SK-N-SH (cell line): Measurements from ENCODE around the gene TMEM88. TPM values are rescaled to one million over a fixed set of nuclear protein-coding genes. Genes with fewer than 3 reads are reported as not detected.

Source experiments
- CTCF ChIA-PET: fragments of 300-600, 350-600 bp; formaldehyde crosslinking; extraction: SDS; loops from one replicate; lab custom pipeline; 2021; lab: Yijun Ruan, JAX
- POLR2A ChIA-PET: fragments of 350-600 bp; sonication (Branson Sonifier 250); formaldehyde crosslinking; extraction: SDS; loops from one replicate; lab custom pipeline; 2020; ENCODE audit warnings: antibody characterized with exemption, inconsistent platforms; lab: Yijun Ruan, JAX
- DNase-seq: peaks from one replicate; pipeline ENCODE4 v3.0.0; 2012
- H2AFZ ChIP-seq: fragments of 200-600 bp; sonication (generic); 2 replicates; pipeline ENCODE4 v1.8.1; 2016; ENCODE audit warnings: antibody characterized with exemption, mild to moderate bottlenecking, low read depth
- H3F3A ChIP-seq: fragments of 200-600 bp; sonication (generic); replicated peaks from 2 replicates; pipeline ENCODE3; 2016; ENCODE audit warnings: antibody characterized with exemption, mild to moderate bottlenecking; ENCODE audit not compliant: insufficient read depth
- H3K27ac ChIP-seq, 2 experiments: fragments of 200-500 bp in 1 of 2; fragments of 200-600 bp in 1 of 2; sonication (Bioruptor generic) in 1 of 2; sonication (generic), shearing (Covaris generic) in 1 of 2; 2 replicates each; pipeline versions ENCODE4 v1.5.1 to v1.6.1; 2014 to 2016; ENCODE audit warnings: low read depth in 2 of 2, inconsistent platforms in 1 of 2, low read length in 1 of 2, mild to moderate bottlenecking in 1 of 2, mixed read lengths in 1 of 2
- H3K27me3 ChIP-seq: fragments of 200-600 bp; sonication (generic), shearing (Covaris generic); 2 replicates; pipeline ENCODE4 v1.6.1; 2016; ENCODE audit warnings: mixed run types; ENCODE audit not compliant: insufficient read depth
- H3K36me3 ChIP-seq, 2 experiments: fragments of 200-500 bp in 1 of 2; fragments of 200-600 bp in 1 of 2; sonication (Bioruptor generic) in 1 of 2; sonication (generic) in 1 of 2; replicated peaks in 1 of 2; 2 replicates each; pipeline versions ENCODE3 to v1.5.1; 2014 to 2016; ENCODE audit warnings: low read length in 1 of 2, mild to moderate bottlenecking in 1 of 2; ENCODE audit not compliant: insufficient read depth in 2 of 2, control insufficient read depth in 1 of 2
- H3K4me1 ChIP-seq, 2 experiments: fragments of 200-500 bp in 1 of 2; fragments of 200-600 bp in 1 of 2; sonication (Bioruptor generic) in 1 of 2; sonication (generic), shearing (Covaris generic) in 1 of 2; 2 replicates each; pipeline versions ENCODE4 v1.5.1 to v1.6.1; 2014 to 2016; ENCODE audit warnings: low read depth in 1 of 2, low read length in 1 of 2, mixed run types in 1 of 2; ENCODE audit not compliant: insufficient read depth in 2 of 2, control insufficient read depth in 1 of 2
- H3K4me2 ChIP-seq: fragments of 200-600 bp; sonication (generic), shearing (Covaris generic); 2 replicates; pipeline ENCODE4 v1.6.1; 2017; ENCODE audit warnings: mixed run types
- H3K4me3 ChIP-seq, 2 experiments: fragments of 200-500 bp in 1 of 2; fragments of 200-600 bp in 1 of 2; sonication (Bioruptor generic) in 1 of 2; sonication (generic), shearing (Covaris generic) in 1 of 2; 2 replicates each; pipeline versions ENCODE4 v1.5.1 to v1.8.1; 2014 to 2016; ENCODE audit warnings: low read depth in 2 of 2, inconsistent platforms in 1 of 2, low read length in 1 of 2, mild to moderate bottlenecking in 1 of 2, mixed read lengths in 1 of 2, moderate library complexity in 1 of 2
- H3K79me2 ChIP-seq: fragments of 200-600 bp; sonication (generic); 2 replicates; pipeline ENCODE4 v1.8.1; 2017; ENCODE audit warnings: mild to moderate bottlenecking; ENCODE audit not compliant: insufficient read depth
- H3K9ac ChIP-seq: fragments of 200-600 bp; sonication (generic); 2 replicates; pipeline ENCODE4 v1.6.1; 2017; ENCODE audit warnings: mixed run types
- H3K9me2 ChIP-seq: fragments of 200-600 bp; sonication (generic); 2 replicates; pipeline ENCODE4 v1.6.1; 2017; ENCODE audit warnings: mixed run types
- H3K9me3 ChIP-seq: fragments of 200-600 bp; sonication (generic); 2 replicates; pipeline ENCODE4 v1.6.1; 2017; ENCODE audit warnings: mixed run types, mild to moderate bottlenecking, moderate library complexity
- H4K20me1 ChIP-seq: fragments of 200-600 bp; sonication (generic); 2 replicates; pipeline ENCODE4 v1.6.1; 2017; ENCODE audit warnings: mild to moderate bottlenecking, mixed run types; ENCODE audit not compliant: insufficient read depth
- EP300 ChIP-seq, 2 experiments: IDR thresholded peaks; 2 replicates each; pipeline versions ENCODE4 v1.4.0 to v1.6.1; 2012; ENCODE audit warnings: borderline replicate concordance in 1 of 2, low read depth in 1 of 2, low read length in 1 of 2
- EZH2phosphoT487 ChIP-seq: fragments of 200-600 bp; sonication (generic); IDR thresholded peaks from 2 replicates; pipeline ENCODE4 v1.6.1; 2017; ENCODE audit warnings: low read depth, mixed run types, mild to moderate bottlenecking, antibody characterized with exemption, moderate library complexity, borderline replicate concordance
- FOXJ3 ChIP-seq: sonication (generic); formaldehyde crosslinking; IDR thresholded peaks from 2 replicates; pipeline ENCODE4 v1.5.1; 2020; ENCODE audit warnings: mild to moderate bottlenecking, missing genetic modification reagents
- FOXM1 ChIP-seq: IDR thresholded peaks from 2 replicates; pipeline ENCODE4 v1.4.0; 2012; ENCODE audit warnings: low read depth, mild to moderate bottlenecking
- GABPA ChIP-seq: IDR thresholded peaks from 2 replicates; pipeline ENCODE4 v1.4.0; 2012; ENCODE audit warnings: low read depth, mild to moderate bottlenecking
- JUND ChIP-seq: IDR thresholded peaks from 2 replicates; pipeline ENCODE4 v1.4.0; 2012
- MEF2A ChIP-seq: IDR thresholded peaks from 2 replicates; pipeline ENCODE4 v1.4.0; 2012; ENCODE audit warnings: low read depth, borderline replicate concordance
- PBX3 ChIP-seq: IDR thresholded peaks from 2 replicates; pipeline ENCODE4; 2012
- POLR2AphosphoS5 ChIP-seq: IDR thresholded peaks from 2 replicates; pipeline ENCODE4 v1.6.1; 2012; ENCODE audit warnings: low read depth, low read length
- RAD21 ChIP-seq: IDR thresholded peaks from 2 replicates; pipeline ENCODE4 v1.6.1; 2012; ENCODE audit warnings: mild to moderate bottlenecking, low read length
- RXRA ChIP-seq: IDR thresholded peaks from 2 replicates; pipeline ENCODE4 v1.4.0; 2012; ENCODE audit warnings: low read depth, mild to moderate bottlenecking, borderline replicate concordance
- SIN3A ChIP-seq: IDR thresholded peaks from 2 replicates; pipeline ENCODE4 v1.6.1; 2012; ENCODE audit warnings: low read depth, mild to moderate bottlenecking, low read length, moderate library complexity, borderline replicate concordance
- SMC3 ChIP-seq: IDR thresholded peaks from 2 replicates; pipeline ENCODE4 v1.6.1; 2012; ENCODE audit warnings: low read depth, low read length, improper control_type of control experiment
- TAF1 ChIP-seq: IDR thresholded peaks from 2 replicates; pipeline ENCODE4 v1.6.1; 2012; ENCODE audit warnings: low read depth, mild to moderate bottlenecking, low read length, moderate library complexity, borderline replicate concordance
- TCF12 ChIP-seq: IDR thresholded peaks from 2 replicates; pipeline ENCODE4 v1.4.0; 2012
- TEAD4 ChIP-seq: IDR thresholded peaks from 2 replicates; pipeline ENCODE4 v1.4.0; 2012; ENCODE audit warnings: mild to moderate bottlenecking, borderline replicate concordance; ENCODE audit not compliant: insufficient read depth
- YY1 ChIP-seq: IDR thresholded peaks from 2 replicates; pipeline ENCODE4 v1.4.0; 2012; ENCODE audit warnings: low read depth, mild to moderate bottlenecking
- WGBS: methylation state at CpG from one replicate; pipeline ENCODE4 v1.1.6; 2017; ENCODE audit warnings: low lambda C conversion rate; 5-methylcytosine and 5-hydroxymethylcytosine counted together
- polyA plus RNA-seq, 3 experiments: library from polyadenylated mRNA; depleted of rRNA; stranded (reverse); fragments of >200 nt; gene quantifications; 2 replicates each; pipeline ENCODE4 v1.2.3, GENCODE V29; 2012
- TF ChIP-seq, protein P1 (sequence below): IDR thresholded peaks from 2 replicates; pipeline ENCODE4 v1.4.0; 2012; ENCODE audit warnings: low read depth

TMEM88 gene
- polyA plus RNA-seq, 1 of the 3 experiments (the other 2 are of a cell fraction) = 1.2 TPM

DNA sequence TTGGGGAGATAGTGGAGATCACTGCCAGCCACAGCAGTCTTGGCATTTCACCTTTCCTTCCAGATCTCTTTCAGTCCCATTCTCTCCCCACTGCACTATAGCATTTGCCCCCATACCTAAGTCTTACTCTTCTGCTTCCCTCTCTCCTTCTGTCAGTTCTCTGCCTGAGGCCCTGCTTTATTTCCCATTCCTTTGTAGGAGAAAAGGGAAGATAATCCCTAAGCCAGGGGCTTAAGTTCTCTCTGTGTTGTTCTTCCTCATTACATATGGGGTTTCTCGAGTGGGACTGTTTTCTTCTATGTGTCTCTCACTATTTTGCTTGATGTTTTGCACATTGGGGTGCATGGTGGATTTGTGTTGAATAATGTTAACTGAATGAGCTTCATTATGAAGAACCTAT lies 14.4 kb upstream of the TMEM88 start:
- Histone ChIP-seq H3K9me3 (no peaks in the 10 kb centered on the region), H4K20me1 (peaks cover 43% of the 10 kb centered on the region), H3K27me3 (no peaks in the 10 kb centered on the region), H3K4me2 (peak overlapping the region; percentile 92), H3K9ac (peak overlapping the region; percentile 99; the same call in 1 of the 2 replicates), H3K4me1 (peaks cover 33 to 41% of the 10 kb centered on the region in 2 experiments), H3K9me2 (no peaks in the 10 kb centered on the region), H3F3A (peaks cover 54% of the 10 kb centered on the region), H2AFZ (no peak overlapping the region), H3K36me3 (peaks cover 5 to 17% of the 10 kb centered on the region in 2 experiments), H3K27ac (peak overlapping the region; percentile 95 to 100), H3K79me2 (peaks cover 67% of the 10 kb centered on the region), H3K4me3 (no peak overlapping the region)
- CTCF ChIA-PET = interaction anchor here (0.6 to 1.7 kb wide), 7 partner anchors 10 to 460 kb away, joined by 3 to 8 read pairs (median 3); no protein-coding TSS in a partner anchor
- POLR2A ChIA-PET = no interaction called here
- no peak for DNase-seq
- WGBS = 80% methylated on average over 1 of the region's 1 CpG
- no peak for TF ChIP-seq PBX3
- no peak for TF ChIP-seq RXRA
- TF ChIP-seq POLR2AphosphoS5 = no peak
- TF ChIP-seq EP300 (IDR thresholded peaks at IDR 0.05; ENCODE audit: borderline replicate concordance in 1 of 2, low read depth in 1 of 2, low read length in 1 of 2) = no peak
- TF ChIP-seq GABPA = no peak

- Histone ChIP-seq H3K9ac (peak overlapping the region; percentile 99; the same call in 1 of the 2 replicates), H3K4me1 (peaks cover 36 to 45% of the 10 kb centered on the region in 2 experiments), H2AFZ (no peak overlapping the region), H3F3A (peaks cover 52% of the 10 kb centered on the region), H3K27me3 (no peaks in the 10 kb centered on the region), H3K4me2 (peak overlapping the region; percentile 92), H3K4me3 (peak overlapping the region; percentile 66 to 67), H3K9me3 (no peaks in the 10 kb centered on the region), H3K36me3 (peaks cover 8 to 20% of the 10 kb centered on the region in 2 experiments), H3K79me2 (peaks cover 71% of the 10 kb centered on the region), H3K9me2 (no peaks in the 10 kb centered on the region), H4K20me1 (peaks cover 46% of the 10 kb centered on the region), H3K27ac (peak overlapping the region; percentile 95 to 100)
- 71% methylated on average over 1 of the region's 1 CpG for WGBS
- POLR2A ChIA-PET = no interaction called here
- no peak for TF ChIP-seq EZH2phosphoT487
- TF ChIP-seq, protein P1, sequence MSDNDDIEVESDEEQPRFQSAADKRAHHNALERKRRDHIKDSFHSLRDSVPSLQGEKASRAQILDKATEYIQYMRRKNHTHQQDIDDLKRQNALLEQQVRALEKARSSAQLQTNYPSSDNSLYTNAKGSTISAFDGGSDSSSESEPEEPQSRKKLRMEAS = no peak
- no peak for TF ChIP-seq TEAD4
- no peak for TF ChIP-seq RAD21
- no peak for TF ChIP-seq POLR2AphosphoS5
- TF ChIP-seq TCF12 = no peak
- no peak for TF ChIP-seq GABPA
- TF ChIP-seq JUND = no peak
- TF ChIP-seq RXRA = no peak
- TF ChIP-seq FOXJ3 (CRISPR knock-in tag) = no peak
- no peak for TF ChIP-seq EP300 (IDR thresholded peaks at IDR 0.05; ENCODE audit: borderline replicate concordance in 1 of 2, low read depth in 1 of 2, low read length in 1 of 2)
- TF ChIP-seq TAF1 = no peak
- no peak for TF ChIP-seq SIN3A
- no peak for TF ChIP-seq FOXM1
- no peak for TF ChIP-seq YY1
- no peak for TF ChIP-seq PBX3
- TF ChIP-seq MEF2A = no peak
- TF ChIP-seq SMC3 = no peak
- no peak for DNase-seq
- CTCF ChIA-PET = interaction anchor here (0.6 to 1.7 kb wide), 7 partner anchors 10 to 459 kb away, joined by 3 to 8 read pairs (median 3); no protein-coding TSS in a partner anchor
Measured at GRCh38 chr17:7840875-7841274, 14.0 kb upstream of the TMEM88 start.
